GM23338 (cell line): Measurements from ENCODE around the gene ADAMTSL2. TPM values are rescaled to one million over a fixed set of nuclear protein-coding genes. Genes with fewer than 3 reads are reported as not detected.

Experiments
- ATAC-seq: fragments of 200-7000 bp; cut with Tn5 transposase; 3 replicates; pipeline ENCODE4 v1.9.1; 2020
- DNase-seq: peaks from one replicate; pipeline ENCODE4 v3.0.0-alpha.2; 2015; ENCODE audit warnings: low spot score
- H2AFZ ChIP-seq: fragments of 200-600 bp; sonication (generic); 2 replicates; pipeline ENCODE4 v1.8.0; 2016; ENCODE audit warnings: antibody characterized with exemption, mild to moderate bottlenecking, moderate library complexity
- H3F3A ChIP-seq: fragments of 200-600 bp; sonication (generic); replicated peaks from 2 replicates; pipeline ENCODE4 v1.8.0; 2017; ENCODE audit warnings: antibody characterized with exemption, mixed run types, low read depth
- H3K27ac ChIP-seq: fragments of 200-600 bp; sonication (generic); 2 replicates; pipeline ENCODE4 v1.6.1; 2016; ENCODE audit warnings: low read depth
- H3K27me3 ChIP-seq: fragments of 200-600 bp; sonication (generic); 2 replicates; pipeline ENCODE4 v1.8.0; 2016; ENCODE audit warnings: mild to moderate bottlenecking, mixed run types, moderate library complexity; ENCODE audit not compliant: insufficient read depth
- H3K36me3 ChIP-seq: fragments of 200-600 bp; sonication (generic); 2 replicates; pipeline ENCODE4 v1.8.0; 2016; ENCODE audit warnings: mild to moderate bottlenecking; ENCODE audit not compliant: insufficient read depth
- H3K4me1 ChIP-seq: fragments of 200-600 bp; sonication (generic); 2 replicates; pipeline ENCODE4 v1.8.0; 2016; ENCODE audit warnings: mild to moderate bottlenecking, moderate library complexity; ENCODE audit not compliant: insufficient read depth
- H3K4me2 ChIP-seq: fragments of 200-600 bp; sonication (generic); 2 replicates; pipeline ENCODE4 v1.7.1; 2017; ENCODE audit warnings: mixed run types
- H3K4me3 ChIP-seq: fragments of 200-600 bp; sonication (generic); 2 replicates; pipeline ENCODE4 v1.6.1; 2016; ENCODE audit warnings: mixed run types
- H3K79me2 ChIP-seq: fragments of 200-600 bp; sonication (generic); replicated peaks from 2 replicates; pipeline ENCODE4 v1.8.0; 2017; ENCODE audit warnings: mild to moderate bottlenecking; ENCODE audit not compliant: insufficient read depth
- H3K9me2 ChIP-seq: fragments of 200-600 bp; sonication (generic); 2 replicates; pipeline ENCODE4 v1.8.0; 2017; ENCODE audit not compliant: insufficient read depth
- H4K20me1 ChIP-seq: fragments of 200-600 bp; sonication (generic); replicated peaks from 2 replicates; pipeline ENCODE4 v1.8.0; 2017; ENCODE audit warnings: mild to moderate bottlenecking; ENCODE audit not compliant: insufficient read depth
- H3K27ac Mint-ChIP-seq: 2 replicates; pipeline ENCODE4 v1.8.0; 2020; ENCODE audit warnings: inconsistent platforms, mild to moderate bottlenecking, moderate library complexity, mixed read lengths
- H3K27me3 Mint-ChIP-seq: 3 replicates; pipeline ENCODE4 v1.8.0; 2022; ENCODE audit warnings: low read depth, mild to moderate bottlenecking, moderate library complexity, mixed read lengths, inconsistent platforms; ENCODE audit not compliant: insufficient read depth, poor library complexity
- H3K36me3 Mint-ChIP-seq: 3 replicates; pipeline ENCODE4 v1.8.0; 2021; ENCODE audit warnings: low read depth, mild to moderate bottlenecking, inconsistent platforms, moderate library complexity, mixed read lengths
- H3K4me1 Mint-ChIP-seq: 3 replicates; pipeline ENCODE4 v1.8.0; 2020; ENCODE audit warnings: mild to moderate bottlenecking, inconsistent platforms, mixed read lengths
- H3K4me3 Mint-ChIP-seq: 3 replicates; pipeline ENCODE4 v1.8.0; 2021; ENCODE audit warnings: moderate library complexity, mild to moderate bottlenecking, inconsistent platforms, mixed read lengths
- H3K9me3 Mint-ChIP-seq: 3 replicates; pipeline ENCODE4 v1.8.0; 2020; ENCODE audit warnings: moderate library complexity, mild to moderate bottlenecking, inconsistent platforms, mixed read lengths
- CTCF ChIP-seq, 2 experiments: fragments of 200-600 bp in 1 of 2; sonication (generic) in 1 of 2; conservative IDR thresholded peaks; 2 replicates each; pipeline versions ENCODE4 v1.5.1 to v1.6.1; 2016 to 2017; ENCODE audit warnings: antibody characterized with exemption in 2 of 2, low read depth in 2 of 2, mild to moderate bottlenecking in 2 of 2, moderate library complexity in 1 of 2
- JUNB ChIP-seq: IDR thresholded peaks from one replicate; pipeline ENCODE4 v1.6.1; 2016; ENCODE audit warnings: antibody characterized with exemption; ENCODE audit not compliant: unreplicated experiment
- ZNF331 ChIP-seq: fragments of 250-450 bp; sonication (Bioruptor Pico); IDR thresholded peaks from 2 replicates; pipeline ENCODE4 v1.5.0; 2020; ENCODE audit warnings: low read depth, mild to moderate bottlenecking, moderate library complexity
- polyA plus RNA-seq: library from polyadenylated mRNA; unstranded; fragments of >200 nt; fragmentation: Nextera tagmentation; extraction: Ambion mirVana; gene quantifications from 2 replicates; pipeline ENCODE4 v1.2.1, GENCODE V29; 2016
- total RNA-seq: library from RNA; depleted of rRNA; stranded (reverse); fragments of >200 nt; shearing (Covaris generic); gene quantifications from 2 replicates; pipeline ENCODE4 v1.2.3, GENCODE V29; 2014
- TF ChIP-seq, protein P1 (sequence below): IDR thresholded peaks from one replicate; pipeline ENCODE4 v1.6.1; 2018; ENCODE audit warnings: antibody characterized with exemption; ENCODE audit not compliant: unreplicated experiment

Gene ADAMTSL2
- total and polyA plus RNA-seq, 2 experiments from 2014 or later: 0.15 to 0.66 TPM

DNA sequence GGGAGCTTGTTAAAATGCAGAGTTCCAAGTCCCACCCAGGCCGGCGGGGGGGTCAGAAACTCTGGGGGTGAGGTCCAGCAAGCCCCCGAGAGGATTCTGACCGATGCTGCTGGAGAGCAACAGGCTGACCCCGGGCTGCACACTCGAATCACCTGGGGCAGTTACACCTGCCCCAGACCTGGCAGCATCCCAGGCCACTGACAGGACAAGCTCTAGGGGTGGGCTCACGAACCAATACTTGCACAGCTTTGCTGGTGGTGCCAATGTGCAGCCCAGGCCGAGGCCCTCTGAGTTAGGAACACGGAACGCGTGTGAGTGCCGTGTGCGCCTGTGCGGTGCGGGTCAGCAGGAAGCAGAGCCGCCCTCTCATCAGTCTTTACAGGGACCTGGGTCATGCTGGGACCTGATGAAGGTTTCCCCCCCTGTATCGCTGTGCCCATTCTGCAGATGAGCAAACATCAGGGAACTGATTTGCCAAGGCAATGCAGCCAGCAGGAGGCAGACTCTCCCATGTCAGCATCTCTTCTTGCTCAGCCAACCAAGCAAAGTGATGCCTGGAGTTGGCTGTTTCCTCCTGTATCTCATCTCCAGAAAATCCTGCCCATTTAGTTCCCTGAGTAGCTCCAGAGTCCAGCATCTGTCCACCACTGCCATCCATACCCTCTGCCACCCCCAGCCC, 58.4 kb downstream of the ADAMTSL2 start:
- Mint-ChIP-seq H3K9me3 (peaks cover 41% of the 10 kb centered on the region), H3K36me3 (peaks cover 21% of the 10 kb centered on the region), H3K4me1 (no peaks in the 10 kb centered on the region), H3K4me3 (no peak overlapping the region; the same call in 2 of the 3 replicates), H3K27ac (no peak overlapping the region), H3K27me3 (peaks cover 9% of the 10 kb centered on the region)
- Histone ChIP-seq H3K79me2 (no peaks in the 10 kb centered on the region), H3K9me2 (no peaks in the 10 kb centered on the region), H3K4me3 (no peak overlapping the region), H4K20me1 (no peaks in the 10 kb centered on the region), H3K27ac (no peak overlapping the region), H3K27me3 (no peaks in the 10 kb centered on the region), H3K4me2 (no peak overlapping the region), H3K36me3 (no peaks in the 10 kb centered on the region), H3K4me1 (no peaks in the 10 kb centered on the region), H2AFZ (no peak overlapping the region), H3F3A (no peaks in the 10 kb centered on the region)
- ATAC-seq (no peak), DNase-seq (no peak)
- TF ChIP-seq JUNB (no peak), CTCF (conservative IDR thresholded peaks at IDR 0.05; ENCODE audit: low read depth in 2 of 2) (peak; percentile 18 to 53; a peak in 2 of 4 replicates)

- Histone ChIP-seq H3K79me2 (no peaks in the 10 kb centered on the region), H4K20me1 (no peaks in the 10 kb centered on the region), H3K4me3 (no peak overlapping the region), H3K27ac (no peak overlapping the region), H3K4me1 (no peaks in the 10 kb centered on the region), H3K9me2 (no peaks in the 10 kb centered on the region), H3K4me2 (no peak overlapping the region), H3F3A (no peaks in the 10 kb centered on the region), H3K36me3 (no peaks in the 10 kb centered on the region), H2AFZ (no peak overlapping the region), H3K27me3 (no peaks in the 10 kb centered on the region)
- TF ChIP-seq, protein P1, sequence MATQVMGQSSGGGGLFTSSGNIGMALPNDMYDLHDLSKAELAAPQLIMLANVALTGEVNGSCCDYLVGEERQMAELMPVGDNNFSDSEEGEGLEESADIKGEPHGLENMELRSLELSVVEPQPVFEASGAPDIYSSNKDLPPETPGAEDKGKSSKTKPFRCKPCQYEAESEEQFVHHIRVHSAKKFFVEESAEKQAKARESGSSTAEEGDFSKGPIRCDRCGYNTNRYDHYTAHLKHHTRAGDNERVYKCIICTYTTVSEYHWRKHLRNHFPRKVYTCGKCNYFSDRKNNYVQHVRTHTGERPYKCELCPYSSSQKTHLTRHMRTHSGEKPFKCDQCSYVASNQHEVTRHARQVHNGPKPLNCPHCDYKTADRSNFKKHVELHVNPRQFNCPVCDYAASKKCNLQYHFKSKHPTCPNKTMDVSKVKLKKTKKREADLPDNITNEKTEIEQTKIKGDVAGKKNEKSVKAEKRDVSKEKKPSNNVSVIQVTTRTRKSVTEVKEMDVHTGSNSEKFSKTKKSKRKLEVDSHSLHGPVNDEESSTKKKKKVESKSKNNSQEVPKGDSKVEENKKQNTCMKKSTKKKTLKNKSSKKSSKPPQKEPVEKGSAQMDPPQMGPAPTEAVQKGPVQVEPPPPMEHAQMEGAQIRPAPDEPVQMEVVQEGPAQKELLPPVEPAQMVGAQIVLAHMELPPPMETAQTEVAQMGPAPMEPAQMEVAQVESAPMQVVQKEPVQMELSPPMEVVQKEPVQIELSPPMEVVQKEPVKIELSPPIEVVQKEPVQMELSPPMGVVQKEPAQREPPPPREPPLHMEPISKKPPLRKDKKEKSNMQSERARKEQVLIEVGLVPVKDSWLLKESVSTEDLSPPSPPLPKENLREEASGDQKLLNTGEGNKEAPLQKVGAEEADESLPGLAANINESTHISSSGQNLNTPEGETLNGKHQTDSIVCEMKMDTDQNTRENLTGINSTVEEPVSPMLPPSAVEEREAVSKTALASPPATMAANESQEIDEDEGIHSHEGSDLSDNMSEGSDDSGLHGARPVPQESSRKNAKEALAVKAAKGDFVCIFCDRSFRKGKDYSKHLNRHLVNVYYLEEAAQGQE: no peak
- no peak for TF ChIP-seq ZNF331 (CRISPR knock-in tag)
- Mint-ChIP-seq H3K9me3 (peaks cover 40% of the 10 kb centered on the region), H3K4me1 (no peaks in the 10 kb centered on the region), H3K4me3 (no peak overlapping the region), H3K36me3 (peaks cover 17% of the 10 kb centered on the region), H3K27ac (no peak overlapping the region), H3K27me3 (peaks cover 7% of the 10 kb centered on the region)
- ATAC-seq (no peak), DNase-seq (no peak)
Observed at GRCh38 chr9:133593587-133594253, 59.2 kb downstream of the ADAMTSL2 start.
